Measurements from ENCODE around the gene ZFP64.
"Not testable (repeated sequence)": the region's sequence is repeated elsewhere in the genome, so short reads cannot be mapped to it uniquely, and the experiment has no call there.

Gene ZFP64

GRCh38 chr20:52153896-52154295 lies 37.7 kb downstream of the ZFP64 start:
- DNase-seq = no peak

- no peak for DNase-seq
Measured at GRCh38 chr20:52152921-52153320, 38.7 kb downstream of the ZFP64 start.

- no peak for DNase-seq
Measured at GRCh38 chr20:52152416-52152815, 39.2 kb downstream of the ZFP64 start.

GRCh38 chr20:52150440-52151258 lies 40.9 kb downstream of the ZFP64 start:
- DNase-seq = peak; percentile 68

GRCh38 chr20:52145587-52145986 lies 46.0 kb downstream of the ZFP64 start:
- DNase-seq = no peak

- no peak for DNase-seq
Measured at GRCh38 chr20:52143277-52143676, 48.3 kb downstream of the ZFP64 start.

GRCh38 chr20:52142757-52143156 lies 48.8 kb downstream of the ZFP64 start:
- no peak for DNase-seq

GRCh38 chr20:52139986-52140385 lies 51.6 kb downstream of the ZFP64 start:
- DNase-seq = no peak

GRCh38 chr20:52137850-52138249 lies 53.7 kb downstream of the ZFP64 start:
- DNase-seq = no peak

GRCh38 chr20:52133714-52134113 lies 57.9 kb downstream of the ZFP64 start:
- DNase-seq = not testable (repeated sequence)

- no peak for DNase-seq
Measured at GRCh38 chr20:52132337-52132736, 59.2 kb downstream of the ZFP64 start.

GRCh38 chr20:52131048-52131643 lies 60.4 kb downstream of the ZFP64 start:
- DNase-seq = no peak

- no peak for DNase-seq
Measured at GRCh38 chr20:52130406-52130805, 61.2 kb downstream of the ZFP64 start.

GRCh38 chr20:52129611-52130010 lies 62.0 kb downstream of the ZFP64 start:
- no peak for DNase-seq

GRCh38 chr20:52127309-52127708 lies 64.3 kb downstream of the ZFP64 start:
- no peak for DNase-seq

- no peak for DNase-seq
Measured at GRCh38 chr20:52124821-52125220, 66.8 kb downstream of the ZFP64 start.

- no peak for DNase-seq
Measured at GRCh38 chr20:52118696-52119095, 72.9 kb downstream of the ZFP64 start.

- no peak for DNase-seq
Measured at GRCh38 chr20:52118016-52118623, 73.5 kb downstream of the ZFP64 start.

GRCh38 chr20:52110456-52110855 lies 81.1 kb downstream of the ZFP64 start:
- no peak for DNase-seq

GRCh38 chr20:52105442-52106422 lies 85.8 kb downstream of the ZFP64 start:
- no peak for DNase-seq

- DNase-seq = no peak
Measured at GRCh38 chr20:52104546-52105441, 86.8 kb downstream of the ZFP64 start.
